GM11168 (cell line): ENCODE measurements around the gene CD101.
"Not testable (repeated sequence)": the region's sequence is repeated elsewhere in the genome, so short reads cannot be mapped to it uniquely, and the experiment has no call there.

ENCODE experiments used
- in situ Hi-C: fragments of 300-500 bp; cut with MboI; formaldehyde crosslinking; loops from one replicate; pipeline ENCODE4 v1.12.0; 2022; ENCODE audit warnings: low sequenced_read_pairs; ENCODE audit not compliant: unreplicated experiment

The CD101 gene

GRCh38 chr1:117001254-117001927 lies at the start of gene CD101:
CD101 (plus strand) TSS chr1:117001760; CDS start chr1:117001818, 58 bp downstream.
- in situ Hi-C loops: no loop called here

- in situ Hi-C loops: no loop called here
Measured at GRCh38 chr1:116952738-116953275, 48.8 kb upstream of the CD101 start.

GRCh38 chr1:116954440-116954839 lies 47.1 kb upstream of the CD101 start:
- in situ Hi-C loops: no loop called here

GRCh38 chr1:116956378-116956777 lies 45.2 kb upstream of the CD101 start:
- in situ Hi-C loops: no loop called here

GRCh38 chr1:116957646-116958045 lies 43.9 kb upstream of the CD101 start:
- in situ Hi-C loops: no loop called here

GRCh38 chr1:116958110-116958509 lies 43.5 kb upstream of the CD101 start:
- in situ Hi-C loops: no loop called here

GRCh38 chr1:116958977-116959376 lies 42.6 kb upstream of the CD101 start:
- in situ Hi-C loops: no loop called here

GRCh38 chr1:116961606-116962005 lies 40.0 kb upstream of the CD101 start:
- in situ Hi-C loops: no loop called here

- in situ Hi-C loops: no loop called here
Measured at GRCh38 chr1:116962987-116963639, 38.4 kb upstream of the CD101 start.

GRCh38 chr1:116966791-116967190 lies 34.8 kb upstream of the CD101 start:
- in situ Hi-C loops: no loop called here

GRCh38 chr1:116968724-116969123 lies 32.8 kb upstream of the CD101 start:
- in situ Hi-C loops: no loop called here

- in situ Hi-C loops: no loop called here
Measured at GRCh38 chr1:116971258-116971860, 30.2 kb upstream of the CD101 start.

- in situ Hi-C loops: no loop called here
Measured at GRCh38 chr1:116971965-116972673, 29.4 kb upstream of the CD101 start.

- in situ Hi-C loops: no loop called here
Measured at GRCh38 chr1:116972674-116973030, 28.9 kb upstream of the CD101 start.

- in situ Hi-C loops: not testable (repeated sequence)
Measured at GRCh38 chr1:116980309-116980708, 21.3 kb upstream of the CD101 start.

- in situ Hi-C loops: no loop called here
Measured at GRCh38 chr1:116981521-116982037, 20.0 kb upstream of the CD101 start.

GRCh38 chr1:116982319-116983004 lies 19.1 kb upstream of the CD101 start:
- in situ Hi-C loops: no loop called here

GRCh38 chr1:116983112-116983511 lies 18.4 kb upstream of the CD101 start:
- in situ Hi-C loops: no loop called here

- in situ Hi-C loops: no loop called here
Measured at GRCh38 chr1:116983678-116984077, 17.9 kb upstream of the CD101 start.
